ENCODE measurements around the gene PODN. TPM values are rescaled to one million over a fixed set of nuclear protein-coding genes. Genes with fewer than 3 reads are reported as not detected.

Gene PODN
- not detected in 2 replicates for total RNA-seq (2014; rRNA removed; shearing (Covaris generic))

- peak; percentile 85 for DNase-seq
- H3K36me3 ChIP-seq (replicated peaks; ENCODE audit: control insufficient read depth, insufficient read depth, low read length), result no peaks in the 10 kb centered on the region
- H3K27me3 ChIP-seq (ENCODE audit: control insufficient read depth, insufficient read depth, low read length), result peaks cover 65% of the 10 kb centered on the region
- H3K4me3 ChIP-seq (ENCODE audit: insufficient read depth, low read depth, low read length), result peak within 1 kb of the TSS; percentile 48
These were observed at the start of gene PODN for GRCh38 chr1:53061859-53062707. TSS of gene PODN (plus strand) at chr1:53062213. CDS start at chr1:53069856, 7,643 bp downstream.

GRCh38 chr1:53014791-53015507 lies 47.1 kb upstream of the PODN start:
- peak; percentile 67 for DNase-seq
- Histone ChIP-seq H3K36me3 (replicated peaks; ENCODE audit: control insufficient read depth, insufficient read depth, low read length) (no peaks in the 10 kb centered on the region), H3K27me3 (ENCODE audit: control insufficient read depth, insufficient read depth, low read length) (no peaks in the 10 kb centered on the region), H3K4me3 (ENCODE audit: insufficient read depth, low read depth, low read length) (peak overlapping the region; percentile 55)

- DNase-seq, result peak; percentile 8
- no peaks in the 10 kb centered on the region for H3K36me3 ChIP-seq (replicated peaks; ENCODE audit: control insufficient read depth, insufficient read depth, low read length)
These were observed 46.5 kb upstream of the PODN start for GRCh38 chr1:53015508-53015860.

GRCh38 chr1:53016705-53017104 lies 45.3 kb upstream of the PODN start:
- Histone ChIP-seq H3K36me3 (replicated peaks; ENCODE audit: control insufficient read depth, insufficient read depth, low read length) (no peaks in the 10 kb centered on the region), H3K27me3 (ENCODE audit: control insufficient read depth, insufficient read depth, low read length) (no peaks in the 10 kb centered on the region), H3K4me3 (ENCODE audit: insufficient read depth, low read depth, low read length) (no peak overlapping the region)
- no peak for DNase-seq

More at GRCh38 chr1:53015508-53015860, 46.5 kb upstream of the PODN start:
- no peaks in the 10 kb centered on the region for H3K27me3 ChIP-seq (ENCODE audit: control insufficient read depth, insufficient read depth, low read length)
- peak overlapping the region; percentile 55 for H3K4me3 ChIP-seq (ENCODE audit: insufficient read depth, low read depth, low read length)

GRCh38 chr1:53020588-53020987 lies 41.4 kb upstream of the PODN start:
- Histone ChIP-seq H3K4me3 (ENCODE audit: insufficient read depth, low read depth, low read length) (no peak overlapping the region), H3K27me3 (ENCODE audit: control insufficient read depth, insufficient read depth, low read length) (no peaks in the 10 kb centered on the region), H3K36me3 (replicated peaks; ENCODE audit: control insufficient read depth, insufficient read depth, low read length) (no peaks in the 10 kb centered on the region)
- no peak for DNase-seq

GRCh38 chr1:53022179-53022578 lies 39.8 kb upstream of the PODN start:
- Histone ChIP-seq H3K36me3 (replicated peaks; ENCODE audit: control insufficient read depth, insufficient read depth, low read length) (no peaks in the 10 kb centered on the region), H3K27me3 (ENCODE audit: control insufficient read depth, insufficient read depth, low read length) (no peaks in the 10 kb centered on the region), H3K4me3 (ENCODE audit: insufficient read depth, low read depth, low read length) (no peak overlapping the region)
- no peak for DNase-seq

- H3K36me3 ChIP-seq (replicated peaks; ENCODE audit: control insufficient read depth, insufficient read depth, low read length), result no peaks in the 10 kb centered on the region
- H3K27me3 ChIP-seq (ENCODE audit: control insufficient read depth, insufficient read depth, low read length), result no peaks in the 10 kb centered on the region
- DNase-seq, result no peak
- no peak overlapping the region for H3K4me3 ChIP-seq (ENCODE audit: insufficient read depth, low read depth, low read length)
These were observed 38.5 kb upstream of the PODN start for GRCh38 chr1:53023546-53023945.

- H3K4me3 ChIP-seq (ENCODE audit: insufficient read depth, low read depth, low read length), result no peak overlapping the region
- no peaks in the 10 kb centered on the region for H3K36me3 ChIP-seq (replicated peaks; ENCODE audit: control insufficient read depth, insufficient read depth, low read length)
- H3K27me3 ChIP-seq (ENCODE audit: control insufficient read depth, insufficient read depth, low read length), result no peaks in the 10 kb centered on the region
- no peak for DNase-seq
These were observed 37.9 kb upstream of the PODN start for GRCh38 chr1:53024117-53024516.

GRCh38 chr1:53025034-53025768 lies 36.8 kb upstream of the PODN start:
- no peaks in the 10 kb centered on the region for H3K27me3 ChIP-seq (ENCODE audit: control insufficient read depth, insufficient read depth, low read length)
- H3K36me3 ChIP-seq (replicated peaks; ENCODE audit: control insufficient read depth, insufficient read depth, low read length), result no peaks in the 10 kb centered on the region
- H3K4me3 ChIP-seq (ENCODE audit: insufficient read depth, low read depth, low read length), result no peak overlapping the region
- peak; percentile 33 for DNase-seq

GRCh38 chr1:53025769-53026112 lies 36.3 kb upstream of the PODN start:
- no peaks in the 10 kb centered on the region for H3K36me3 ChIP-seq (replicated peaks; ENCODE audit: control insufficient read depth, insufficient read depth, low read length)
- H3K27me3 ChIP-seq (ENCODE audit: control insufficient read depth, insufficient read depth, low read length), result no peaks in the 10 kb centered on the region
- H3K4me3 ChIP-seq (ENCODE audit: insufficient read depth, low read depth, low read length), result no peak overlapping the region
- no peak for DNase-seq

GRCh38 chr1:53026254-53026653 lies 35.8 kb upstream of the PODN start:
- no peak for DNase-seq
- Histone ChIP-seq H3K36me3 (replicated peaks; ENCODE audit: control insufficient read depth, insufficient read depth, low read length) (no peaks in the 10 kb centered on the region), H3K4me3 (ENCODE audit: insufficient read depth, low read depth, low read length) (no peak overlapping the region), H3K27me3 (ENCODE audit: control insufficient read depth, insufficient read depth, low read length) (no peaks in the 10 kb centered on the region)

GRCh38 chr1:53031732-53032131 lies 30.3 kb upstream of the PODN start:
- no peaks in the 10 kb centered on the region for H3K36me3 ChIP-seq (replicated peaks; ENCODE audit: control insufficient read depth, insufficient read depth, low read length)
- no peak overlapping the region for H3K4me3 ChIP-seq (ENCODE audit: insufficient read depth, low read depth, low read length)
- DNase-seq, result no peak
- H3K27me3 ChIP-seq (ENCODE audit: control insufficient read depth, insufficient read depth, low read length), result no peaks in the 10 kb centered on the region

- peak; percentile 50 for DNase-seq
- Histone ChIP-seq H3K36me3 (replicated peaks; ENCODE audit: control insufficient read depth, insufficient read depth, low read length) (peaks cover 4% of the 10 kb centered on the region), H3K4me3 (ENCODE audit: insufficient read depth, low read depth, low read length) (no peak overlapping the region)
These were observed 24.9 kb upstream of the PODN start for GRCh38 chr1:53037159-53037558.

GRCh38 chr1:53038566-53038965 lies 23.4 kb upstream of the PODN start:
- Histone ChIP-seq H3K36me3 (replicated peaks; ENCODE audit: control insufficient read depth, insufficient read depth, low read length) (peaks cover 4% of the 10 kb centered on the region), H3K27me3 (ENCODE audit: control insufficient read depth, insufficient read depth, low read length) (no peaks in the 10 kb centered on the region), H3K4me3 (ENCODE audit: insufficient read depth, low read depth, low read length) (no peak overlapping the region)
- DNase-seq, result no peak

More at GRCh38 chr1:53037159-53037558, 24.9 kb upstream of the PODN start:
- H3K27me3 ChIP-seq (ENCODE audit: control insufficient read depth, insufficient read depth, low read length), result no peaks in the 10 kb centered on the region

Measured in H7 (cell line).